HepG2 (cell line): Measurements from ENCODE around the gene DAZAP1. TPM values are rescaled to one million over a fixed set of nuclear protein-coding genes. Genes with fewer than 3 reads are reported as not detected.

Experiments
- ATAC-seq: fragments of 200-7000 bp; cut with Tn5 transposase; 3 replicates; pipeline ENCODE4 v1.9.1; 2020; ENCODE audit warnings: mild to moderate bottlenecking, moderate library complexity
- BruUV-seq: library from RNA; stranded (reverse); fragments of 400-500 nt; replicated peaks from 2 replicates; lab custom pipeline; 2021; lab: Mats Ljungman, UMichigan
- CTCF ChIA-PET: fragments of 300-600 bp; formaldehyde crosslinking; extraction: SDS; loops from one replicate; lab custom pipeline; 2021; ENCODE audit warnings: low total read pairs, inconsistent platforms, low intra/inter-chr PET ratio; lab: Yijun Ruan, JAX
- POLR2A ChIA-PET: fragments of 350-600 bp; sonication (Branson Sonifier 250); formaldehyde crosslinking; loops from one replicate; lab custom pipeline; 2020; ENCODE audit warnings: antibody characterized with exemption, inconsistent platforms; lab: Yijun Ruan, JAX
- DNase-seq: peaks from one replicate; pipeline ENCODE4 v3.0.0-alpha.2; 2015; ENCODE audit warnings: low spot score
- FAIRE-seq: peaks from 3 replicates; lab custom pipeline; 2011; peaks lifted over from hg19 to GRCh38; lab: Jason Lieb, UNC
- H2AFZ ChIP-seq: one replicate; pipeline ENCODE4 v1.6.1; 2011; ENCODE audit warnings: low read length, inconsistent platforms
- H3K27ac ChIP-seq: fragments of 300-600 bp; 3 replicates; pipeline ENCODE4 v1.8.0; 2011; ENCODE audit warnings: mixed run types, mild to moderate bottlenecking, mixed read lengths, low read length, inconsistent platforms; ENCODE audit not compliant: insufficient read depth; ENCODE audit errors: extremely low read length
- H3K27me3 ChIP-seq, 2 experiments: fragments of 200-600 bp in 1 of 2; 2 replicates in 1 of 2; 3 replicates in 1 of 2; pipeline versions ENCODE4 v1.6.0 to v1.8.0; 2011; ENCODE audit warnings: low read length in 2 of 2, mild to moderate bottlenecking in 2 of 2, moderate library complexity in 2 of 2, inconsistent platforms in 1 of 2; ENCODE audit not compliant: insufficient read depth in 2 of 2, control insufficient read depth in 1 of 2
- H3K36me3 ChIP-seq, 2 experiments: fragments of 200-600 bp in 1 of 2; replicated peaks in 1 of 2; 2 replicates in 1 of 2; 3 replicates in 1 of 2; pipeline versions ENCODE4 v1.5.1 to v1.8.0; 2011; ENCODE audit warnings: low read length in 2 of 2, inconsistent platforms in 1 of 2; ENCODE audit not compliant: insufficient read depth in 2 of 2, control insufficient read depth in 1 of 2
- H3K4me1 ChIP-seq: 2 replicates; pipeline ENCODE4 v1.5.1; 2012; ENCODE audit warnings: low read length, inconsistent platforms; ENCODE audit not compliant: insufficient read depth
- H3K4me2 ChIP-seq: 2 replicates; pipeline ENCODE4 v1.6.0; 2011; ENCODE audit warnings: low read depth, low read length, inconsistent platforms
- H3K4me3 ChIP-seq, 3 experiments: fragments of 200-600 bp in 1 of 3; sonication (generic), shearing (Covaris generic) in 1 of 3; replicated peaks in 1 of 3; 2 replicates each; pipeline ENCODE4 v1.5.1; 2011 to 2016; ENCODE audit warnings: low read length in 3 of 3, inconsistent platforms in 2 of 3, low read depth in 2 of 3, mild to moderate bottlenecking in 2 of 3, control low read depth in 1 of 3, mixed read lengths in 1 of 3; ENCODE audit not compliant: insufficient read depth in 1 of 3
- H3K79me2 ChIP-seq: one replicate; pipeline ENCODE4 v1.6.1; 2011; ENCODE audit warnings: low read length, inconsistent platforms; ENCODE audit not compliant: insufficient read depth
- H3K9ac ChIP-seq: 2 replicates; pipeline ENCODE4 v1.6.0; 2011; ENCODE audit warnings: mild to moderate bottlenecking, low read depth, low read length, inconsistent platforms; ENCODE audit not compliant: insufficient read depth
- H3K9me3 ChIP-seq: 2 replicates; pipeline ENCODE4 v1.5.1; 2012; ENCODE audit warnings: mild to moderate bottlenecking, low read length
- H4K20me1 ChIP-seq: 2 replicates; pipeline ENCODE4 v1.6.0; 2011; ENCODE audit warnings: inconsistent platforms, mild to moderate bottlenecking, low read length, moderate library complexity; ENCODE audit not compliant: insufficient read depth
- ATF1 ChIP-seq: IDR thresholded peaks from 2 replicates; pipeline ENCODE4 v1.6.1; 2016; ENCODE audit warnings: mild to moderate bottlenecking, control low read depth
- CREM ChIP-seq, 2 experiments: sonication (generic) in 1 of 2; formaldehyde crosslinking in 1 of 2; IDR thresholded peaks; 2 replicates each; pipeline versions ENCODE4 v1.4.0 to v1.6.1; 2016 to 2020; ENCODE audit warnings: antibody characterized with exemption in 1 of 2, mild to moderate bottlenecking in 1 of 2, missing genetic modification reagents in 1 of 2
- GATAD2A ChIP-seq: IDR thresholded peaks from 2 replicates; pipeline ENCODE4 v1.6.1; 2016
- HNRNPH1 ChIP-seq: fragments of 200-400 bp; formaldehyde crosslinking; optimal IDR thresholded peaks from 2 replicates; pipeline ENCODE3; 2017; ENCODE audit warnings: mild to moderate bottlenecking, low read depth, low read length
- HNRNPUL1 ChIP-seq: fragments of 200-400 bp; formaldehyde crosslinking; IDR thresholded peaks from 2 replicates; pipeline ENCODE4 v1.6.1; 2017; ENCODE audit warnings: low read depth, mild to moderate bottlenecking, low read length, moderate library complexity
- PHB2 ChIP-seq: fragments of 450-650 bp; IDR thresholded peaks from 2 replicates; pipeline ENCODE4 v1.6.1; 2018; ENCODE audit not compliant: partially characterized antibody
- ZFP1 ChIP-seq: IDR thresholded peaks from 2 replicates; pipeline ENCODE4 v1.6.1; 2016
- ZNF614 ChIP-seq: IDR thresholded peaks from 2 replicates; pipeline ENCODE4 v1.6.1; 2018; ENCODE audit warnings: missing biosample characterization, missing genetic modification reagents, inconsistent platforms, borderline replicate concordance
- WGBS: methylation state at CpG from one replicate; pipeline ENCODE4 v1.1.6; 2017; ENCODE audit warnings: low lambda C conversion rate; 5-methylcytosine and 5-hydroxymethylcytosine counted together
- in situ Hi-C: cut with HindIII; loops from 2 replicates; pipeline ENCODE4 v1.10.0; 2017; ENCODE audit warnings: low pct_unique_long_range_greater_than_20kb; ENCODE audit not compliant: extremely low pct_ligation_motif_present
- intact Hi-C: fragments of 100-400 bp; cut with micrococcal nuclease; formaldehyde crosslinking; loops from one replicate; pipeline ENCODE4 v1.10.0; 2022; ENCODE audit not compliant: unreplicated experiment
- polyA plus RNA-seq, 8 experiments: library from polyadenylated mRNA; depleted of rRNA in 3 of 8; stranded (reverse) in 7 of 8; unstranded in 1 of 8; fragments of >200 nt; fragmentation: Illumina TruSeq in 4 of 8; extraction: Trizol in 4 of 8; gene quantifications; 2 replicates each; pipeline versions ENCODE4 v1.2.1 to v1.2.3, GENCODE V29; 2011 to 2016; ENCODE audit warnings: low read depth in 4 of 8, missing spikeins in 1 of 8, mixed read lengths in 1 of 8; ENCODE audit not compliant: insufficient read depth in 1 of 8
- total RNA-seq, 5 experiments: library from RNA; depleted of rRNA; stranded (reverse); fragments of >200 nt; fragmentation: Illumina TruSeq; extraction: Trizol; gene quantifications; 2 replicates each; pipeline ENCODE4 v1.2.3, GENCODE V29; 2016; ENCODE audit warnings: low read depth in 1 of 5
- TF ChIP-seq, protein P1 (sequence below): conservative IDR thresholded peaks from 2 replicates; pipeline ENCODE4 v1.6.1; 2018; ENCODE audit warnings: missing genetic modification reagents

Gene DAZAP1
- total and polyA plus RNA-seq, 2 of the 13 experiments (the other 11 are each of a cell fraction or from before 2014, with no cell fraction given), result 63.3 to 79.2 TPM

DNA sequence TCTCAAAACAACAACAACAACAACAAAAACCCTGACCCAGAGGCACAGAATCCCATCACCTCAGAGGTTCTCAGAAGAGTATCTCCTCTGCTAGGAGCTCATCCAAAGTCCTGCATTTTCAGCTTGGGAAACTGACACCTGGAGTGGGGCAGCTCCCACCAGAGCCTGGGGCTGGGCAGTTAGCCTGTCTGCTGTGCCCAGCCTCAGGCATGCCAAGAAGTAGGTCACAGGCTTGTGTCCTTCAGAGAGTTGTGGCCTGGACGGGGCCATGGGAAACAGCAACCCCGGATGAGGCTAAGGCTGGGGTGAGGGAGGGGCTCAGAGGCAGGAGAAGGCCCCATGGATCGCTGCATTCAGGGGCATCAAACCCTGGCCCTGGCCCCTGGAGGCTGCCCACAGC, 21.6 kb upstream of the DAZAP1 start:
- Histone ChIP-seq H3K4me2 (no peak overlapping the region), H4K20me1 (no peaks in the 10 kb centered on the region), H3K36me3 (peaks cover 7 to 24% of the 10 kb centered on the region in 2 experiments; a peak in 4 of 5 replicates), H3K4me1 (peaks cover 30% of the 10 kb centered on the region), H3K27me3 (no peaks in the 10 kb centered on the region; a peak in 1 of 5 replicates), H2AFZ (no peak overlapping the region), H3K27ac (no peak overlapping the region), H3K79me2 (peaks cover 13% of the 10 kb centered on the region), H3K9ac (no peak overlapping the region), H3K9me3 (no peaks in the 10 kb centered on the region), H3K4me3 (no peak overlapping the region; a peak in 1 of 6 replicates)
- ChIA-PET POLR2A (no interaction called here), CTCF (no interaction called here)
- WGBS, result 95% methylated on average over 3 of the region's 3 CpGs
- intact Hi-C loops, result no loop called here
- in situ Hi-C loops, result no loop called here
- TF ChIP-seq GATAD2A (CRISPR knock-in tag) (no peak), PHB2 (no peak), ATF1 (CRISPR knock-in tag) (no peak), ZFP1 (CRISPR knock-in tag) (no peak), HNRNPH1 (no peak), HNRNPUL1 (no peak), CREM (IDR thresholded peaks at IDR 0.05) (no peak), CREM (CRISPR knock-in tag; IDR thresholded peaks at IDR 0.05) (no peak), ZNF614 (CRISPR knock-in tag) (no peak)
- TF ChIP-seq, protein P1, sequence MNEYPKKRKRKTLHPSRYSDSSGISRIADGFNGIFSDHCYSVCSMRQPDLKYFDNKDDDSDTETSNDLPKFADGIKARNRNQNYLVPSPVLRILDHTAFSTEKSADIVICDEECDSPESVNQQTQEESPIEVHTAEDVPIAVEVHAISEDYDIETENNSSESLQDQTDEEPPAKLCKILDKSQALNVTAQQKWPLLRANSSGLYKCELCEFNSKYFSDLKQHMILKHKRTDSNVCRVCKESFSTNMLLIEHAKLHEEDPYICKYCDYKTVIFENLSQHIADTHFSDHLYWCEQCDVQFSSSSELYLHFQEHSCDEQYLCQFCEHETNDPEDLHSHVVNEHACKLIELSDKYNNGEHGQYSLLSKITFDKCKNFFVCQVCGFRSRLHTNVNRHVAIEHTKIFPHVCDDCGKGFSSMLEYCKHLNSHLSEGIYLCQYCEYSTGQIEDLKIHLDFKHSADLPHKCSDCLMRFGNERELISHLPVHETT, result no peak
- BruUV-seq, result no TSS peak
- DNase-seq (no peak), FAIRE-seq (no peak), ATAC-seq (no peak)
